ENCODE measurements around the gene CYP2A6. TPM values are rescaled to one million over a fixed set of nuclear protein-coding genes. Genes with fewer than 3 reads are reported as not detected.
A peak's percentile ranks its signal among the peaks of the same experiment; 100 is the strongest.
"Not testable (repeated sequence)": the region's sequence is repeated elsewhere in the genome, so short reads cannot be mapped to it uniquely, and the experiment has no call there.

CYP2A6 gene
- total and polyA plus RNA-seq, 4 donors = 0.09 to 1,020 (median 59.6) TPM

DNA sequence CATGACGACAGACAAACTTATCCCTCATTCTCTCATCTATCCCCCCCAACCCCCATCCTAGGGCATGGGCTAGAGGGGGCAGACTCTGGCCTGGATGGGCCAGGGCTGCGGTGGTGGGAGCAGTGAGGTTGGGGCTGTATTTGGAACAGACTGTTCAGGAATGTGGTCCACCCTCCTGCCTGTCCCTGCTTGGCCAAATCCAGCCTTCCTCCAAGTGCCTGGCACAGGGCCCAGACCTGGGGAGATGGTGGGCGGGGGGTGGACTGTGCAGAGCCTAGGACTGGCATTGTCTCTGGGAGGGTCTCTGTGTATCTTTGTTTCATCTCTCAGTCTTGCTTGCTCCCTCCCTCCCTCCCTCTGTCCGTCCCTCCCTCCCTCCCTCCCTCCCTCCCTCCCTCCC, 37.1 kb downstream of the CYP2A6 start:
- Histone ChIP-seq H3K27ac (ENCODE audit: low read depth in 1 of 2, low read length in 2 of 2) (no peak overlapping the region), H3K9me3 (ENCODE audit: control insufficient read depth in 4 of 4, low read length in 3 of 4) (no peaks in the 10 kb centered on the region), H3K9ac (ENCODE audit: low read depth in 1 of 2, low read length in 2 of 2) (no peak overlapping the region), H3K36me3 (ENCODE audit: control insufficient read depth in 4 of 4, insufficient read depth in 3 of 4, low read depth in 1 of 4, low read length in 3 of 4) (peaks cover 4 to 10% (median 5%) of the 10 kb centered on the region in 4 donors), H3K4me1 (ENCODE audit: control insufficient read depth in 4 of 4, insufficient read depth in 4 of 4, low read length in 3 of 4) (peaks cover 0 to 9% (median 1%) of the 10 kb centered on the region in 4 donors), H3K4me3 (ENCODE audit: low read depth in 1 of 3, low read length in 3 of 3) (no peak overlapping the region), H3K27me3 (ENCODE audit: control insufficient read depth in 4 of 4, insufficient read depth in 4 of 4, low read length in 3 of 4) (no peaks in the 10 kb centered on the region)
- no peak for DNase-seq (ENCODE audit: low spot score)
- TF ChIP-seq RAD21 (IDR thresholded peaks at IDR 0.05) (no peak), GABPA (IDR thresholded peaks at IDR 0.05 in 1 of 2, conservative IDR thresholded peaks at IDR 0.05 in 1 of 2) (no peak), NR2F2 (IDR thresholded peaks at IDR 0.05) (no peak), RXRA (IDR thresholded peaks at IDR 0.05) (no peak), YY1 (IDR thresholded peaks at IDR 0.05) (no peak), FOXA2 (IDR thresholded peaks at IDR 0.05) (no peak), FOXA1 (IDR thresholded peaks at IDR 0.05) (no peak), SP1 (IDR thresholded peaks at IDR 0.05) (no peak)
- TF ChIP-seq, protein P1, sequence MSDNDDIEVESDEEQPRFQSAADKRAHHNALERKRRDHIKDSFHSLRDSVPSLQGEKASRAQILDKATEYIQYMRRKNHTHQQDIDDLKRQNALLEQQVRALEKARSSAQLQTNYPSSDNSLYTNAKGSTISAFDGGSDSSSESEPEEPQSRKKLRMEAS (IDR thresholded peaks at IDR 0.05) = no peak
- TF ChIP-seq, protein P2, sequence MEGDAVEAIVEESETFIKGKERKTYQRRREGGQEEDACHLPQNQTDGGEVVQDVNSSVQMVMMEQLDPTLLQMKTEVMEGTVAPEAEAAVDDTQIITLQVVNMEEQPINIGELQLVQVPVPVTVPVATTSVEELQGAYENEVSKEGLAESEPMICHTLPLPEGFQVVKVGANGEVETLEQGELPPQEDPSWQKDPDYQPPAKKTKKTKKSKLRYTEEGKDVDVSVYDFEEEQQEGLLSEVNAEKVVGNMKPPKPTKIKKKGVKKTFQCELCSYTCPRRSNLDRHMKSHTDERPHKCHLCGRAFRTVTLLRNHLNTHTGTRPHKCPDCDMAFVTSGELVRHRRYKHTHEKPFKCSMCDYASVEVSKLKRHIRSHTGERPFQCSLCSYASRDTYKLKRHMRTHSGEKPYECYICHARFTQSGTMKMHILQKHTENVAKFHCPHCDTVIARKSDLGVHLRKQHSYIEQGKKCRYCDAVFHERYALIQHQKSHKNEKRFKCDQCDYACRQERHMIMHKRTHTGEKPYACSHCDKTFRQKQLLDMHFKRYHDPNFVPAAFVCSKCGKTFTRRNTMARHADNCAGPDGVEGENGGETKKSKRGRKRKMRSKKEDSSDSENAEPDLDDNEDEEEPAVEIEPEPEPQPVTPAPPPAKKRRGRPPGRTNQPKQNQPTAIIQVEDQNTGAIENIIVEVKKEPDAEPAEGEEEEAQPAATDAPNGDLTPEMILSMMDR (IDR thresholded peaks at IDR 0.05; ENCODE audit: low read depth, low read length, missing input control) = no peak
- WGBS = 70% methylated on average over 4 of the region's 4 CpGs

DNA sequence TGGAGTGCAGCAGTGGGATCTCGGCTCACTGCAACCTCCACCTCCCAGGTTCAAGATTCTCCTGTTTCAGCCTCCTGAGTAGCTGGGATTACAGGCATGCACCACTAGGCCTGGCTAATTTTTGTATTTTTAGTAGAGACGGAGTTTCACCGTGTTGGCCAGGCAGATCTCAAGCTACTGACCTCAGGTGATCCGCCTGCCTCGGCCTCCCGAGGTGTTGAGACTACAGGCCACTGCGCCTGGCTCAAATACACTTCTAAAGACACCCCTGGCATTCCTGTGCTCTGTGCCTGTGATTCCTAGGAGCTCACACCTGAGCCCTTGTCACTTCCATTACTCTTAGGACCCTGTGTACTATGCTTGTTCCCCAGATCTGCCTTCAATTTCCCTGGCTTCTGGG, 37.7 kb downstream of the CYP2A6 start:
- DNase-seq (ENCODE audit: low spot score); H3K9ac ChIP-seq (ENCODE audit: low read depth in 1 of 2, low read length in 2 of 2); H3K4me3 ChIP-seq (ENCODE audit: low read depth in 1 of 3, low read length in 3 of 3); H3K27ac ChIP-seq (ENCODE audit: low read depth in 1 of 2, low read length in 2 of 2); H3K9me3 ChIP-seq (ENCODE audit: control insufficient read depth in 4 of 4, low read length in 3 of 4); H3K27me3 ChIP-seq (ENCODE audit: control insufficient read depth in 4 of 4, insufficient read depth in 4 of 4, low read length in 3 of 4); H3K4me1 ChIP-seq (ENCODE audit: control insufficient read depth in 4 of 4, insufficient read depth in 4 of 4, low read length in 3 of 4): not testable (repeated sequence)
- 91% methylated on average over 7 of the region's 7 CpGs for WGBS
- H3K36me3 ChIP-seq (ENCODE audit: control insufficient read depth in 4 of 4, insufficient read depth in 3 of 4, low read depth in 1 of 4, low read length in 3 of 4) = peaks cover 6 to 16% (median 9%) of the 10 kb centered on the region in 4 donors

DNA sequence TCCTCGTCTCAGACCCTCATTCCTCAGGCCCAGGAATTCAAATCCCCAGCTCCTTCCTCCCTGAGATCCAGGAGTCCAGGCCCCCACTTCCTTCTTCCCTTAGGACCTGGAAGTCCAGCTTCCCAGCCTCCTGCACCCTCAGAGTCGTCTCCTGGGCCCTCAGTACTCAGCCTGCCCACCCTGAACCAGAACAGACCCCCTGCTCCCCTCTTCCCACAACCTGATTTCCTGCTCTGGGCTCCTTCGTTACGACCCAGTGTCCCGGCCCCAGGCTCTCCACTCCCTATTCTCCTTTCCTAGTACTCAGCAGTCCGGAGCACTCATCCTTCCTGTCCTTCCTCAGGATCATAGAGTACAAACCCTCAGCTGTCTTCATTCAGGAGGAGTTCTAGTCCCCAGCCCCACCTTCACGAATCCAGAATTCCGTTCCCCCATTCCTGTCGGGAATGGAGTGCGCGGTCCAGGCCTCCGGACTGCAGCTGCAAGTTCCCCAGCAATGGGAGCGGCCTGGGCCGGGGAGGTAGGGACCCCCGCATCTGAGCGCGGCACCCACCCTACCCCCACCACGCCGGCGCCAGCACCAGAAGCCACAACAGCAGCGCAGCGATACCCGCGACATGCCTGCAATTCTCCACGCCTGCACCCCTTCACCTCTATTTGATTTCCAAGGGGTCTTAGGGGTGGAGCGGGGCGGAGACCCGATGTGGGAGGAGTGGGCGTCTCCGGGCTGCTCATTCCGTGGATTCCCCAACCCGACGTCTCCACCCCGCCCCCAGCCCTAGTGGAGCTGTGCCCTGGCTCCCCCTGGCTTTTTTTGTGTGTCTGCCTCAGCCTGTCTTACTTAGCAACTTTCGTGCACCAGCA, 38.5 kb downstream of the CYP2A6 start:
- WGBS = 55% methylated on average over 35 of the region's 35 CpGs
- no peaks in the 10 kb centered on the region for H3K27me3 ChIP-seq (ENCODE audit: control insufficient read depth in 4 of 4, insufficient read depth in 4 of 4, low read length in 3 of 4)
- no peak overlapping the region for H3K9ac ChIP-seq (ENCODE audit: low read depth in 1 of 2, low read length in 2 of 2)
- H3K4me3 ChIP-seq (ENCODE audit: low read depth in 1 of 3, low read length in 3 of 3) = no peak overlapping the region
- peak overlapping the region in 1 of 2 donors; percentile 28 for H3K27ac ChIP-seq (ENCODE audit: low read depth in 1 of 2, low read length in 2 of 2)
- H3K9me3 ChIP-seq (ENCODE audit: control insufficient read depth in 4 of 4, low read length in 3 of 4) = no peaks in the 10 kb centered on the region
- H3K4me1 ChIP-seq (ENCODE audit: control insufficient read depth in 4 of 4, insufficient read depth in 4 of 4, low read length in 3 of 4) = peaks cover 0 to 9% (median 4%) of the 10 kb centered on the region in 4 donors
- no peak for TF ChIP-seq TAF1 (conservative IDR thresholded peaks at IDR 0.05)
- no peak for TF ChIP-seq HNF4G (IDR thresholded peaks at IDR 0.05)
- no peak for TF ChIP-seq HNF4A (conservative IDR thresholded peaks at IDR 0.05)
- no peak for TF ChIP-seq NR2F2 (IDR thresholded peaks at IDR 0.05)
- TF ChIP-seq FOXA1 (IDR thresholded peaks at IDR 0.05) = no peak
- no peak for TF ChIP-seq JUND (IDR thresholded peaks at IDR 0.05)
- TF ChIP-seq, protein P3, sequence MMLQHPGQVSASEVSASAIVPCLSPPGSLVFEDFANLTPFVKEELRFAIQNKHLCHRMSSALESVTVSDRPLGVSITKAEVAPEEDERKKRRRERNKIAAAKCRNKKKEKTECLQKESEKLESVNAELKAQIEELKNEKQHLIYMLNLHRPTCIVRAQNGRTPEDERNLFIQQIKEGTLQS (IDR thresholded peaks at IDR 0.05) = no peak
- TF ChIP-seq EGR1 (IDR thresholded peaks at IDR 0.05; ENCODE audit: low read depth in 2 of 2) = no peak
- TF ChIP-seq RXRA (IDR thresholded peaks at IDR 0.05) = no peak
- TF ChIP-seq SP1 (IDR thresholded peaks at IDR 0.05) = no peak
- TF ChIP-seq, protein P4, sequence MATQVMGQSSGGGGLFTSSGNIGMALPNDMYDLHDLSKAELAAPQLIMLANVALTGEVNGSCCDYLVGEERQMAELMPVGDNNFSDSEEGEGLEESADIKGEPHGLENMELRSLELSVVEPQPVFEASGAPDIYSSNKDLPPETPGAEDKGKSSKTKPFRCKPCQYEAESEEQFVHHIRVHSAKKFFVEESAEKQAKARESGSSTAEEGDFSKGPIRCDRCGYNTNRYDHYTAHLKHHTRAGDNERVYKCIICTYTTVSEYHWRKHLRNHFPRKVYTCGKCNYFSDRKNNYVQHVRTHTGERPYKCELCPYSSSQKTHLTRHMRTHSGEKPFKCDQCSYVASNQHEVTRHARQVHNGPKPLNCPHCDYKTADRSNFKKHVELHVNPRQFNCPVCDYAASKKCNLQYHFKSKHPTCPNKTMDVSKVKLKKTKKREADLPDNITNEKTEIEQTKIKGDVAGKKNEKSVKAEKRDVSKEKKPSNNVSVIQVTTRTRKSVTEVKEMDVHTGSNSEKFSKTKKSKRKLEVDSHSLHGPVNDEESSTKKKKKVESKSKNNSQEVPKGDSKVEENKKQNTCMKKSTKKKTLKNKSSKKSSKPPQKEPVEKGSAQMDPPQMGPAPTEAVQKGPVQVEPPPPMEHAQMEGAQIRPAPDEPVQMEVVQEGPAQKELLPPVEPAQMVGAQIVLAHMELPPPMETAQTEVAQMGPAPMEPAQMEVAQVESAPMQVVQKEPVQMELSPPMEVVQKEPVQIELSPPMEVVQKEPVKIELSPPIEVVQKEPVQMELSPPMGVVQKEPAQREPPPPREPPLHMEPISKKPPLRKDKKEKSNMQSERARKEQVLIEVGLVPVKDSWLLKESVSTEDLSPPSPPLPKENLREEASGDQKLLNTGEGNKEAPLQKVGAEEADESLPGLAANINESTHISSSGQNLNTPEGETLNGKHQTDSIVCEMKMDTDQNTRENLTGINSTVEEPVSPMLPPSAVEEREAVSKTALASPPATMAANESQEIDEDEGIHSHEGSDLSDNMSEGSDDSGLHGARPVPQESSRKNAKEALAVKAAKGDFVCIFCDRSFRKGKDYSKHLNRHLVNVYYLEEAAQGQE (IDR thresholded peaks at IDR 0.05) = no peak
- no peak for TF ChIP-seq YY1 (IDR thresholded peaks at IDR 0.05)
- TF ChIP-seq, protein P1 (IDR thresholded peaks at IDR 0.05) = no peak
- peaks cover 9 to 16% (median 11%) of the 10 kb centered on the region in 4 donors for H3K36me3 ChIP-seq (ENCODE audit: control insufficient read depth in 4 of 4, insufficient read depth in 3 of 4, low read depth in 1 of 4, low read length in 3 of 4)
- peak; percentile 32 for DNase-seq (ENCODE audit: low spot score)
